ENCODE results near the gene GXYLT2.

DNA sequence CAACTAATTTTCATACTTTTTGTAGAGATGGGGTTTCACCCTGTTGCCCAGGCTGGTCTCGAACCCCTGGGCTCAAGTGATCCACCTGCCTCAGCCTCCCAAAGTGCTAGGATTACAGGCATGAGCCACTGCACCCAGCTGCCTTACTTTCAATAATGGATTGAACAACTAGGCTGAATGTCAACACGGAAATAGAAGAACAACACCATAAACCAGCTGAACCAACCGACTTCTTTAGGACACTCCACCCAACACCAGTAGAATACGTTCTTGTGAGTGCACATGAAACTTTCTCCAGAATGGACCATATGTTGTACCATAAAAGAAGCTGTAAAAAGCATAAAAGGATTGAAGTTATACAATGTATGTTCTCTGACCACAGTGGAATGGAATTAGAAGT lies 42.9 kb downstream of the GXYLT2 start:
- TF ChIP-seq, protein P1, sequence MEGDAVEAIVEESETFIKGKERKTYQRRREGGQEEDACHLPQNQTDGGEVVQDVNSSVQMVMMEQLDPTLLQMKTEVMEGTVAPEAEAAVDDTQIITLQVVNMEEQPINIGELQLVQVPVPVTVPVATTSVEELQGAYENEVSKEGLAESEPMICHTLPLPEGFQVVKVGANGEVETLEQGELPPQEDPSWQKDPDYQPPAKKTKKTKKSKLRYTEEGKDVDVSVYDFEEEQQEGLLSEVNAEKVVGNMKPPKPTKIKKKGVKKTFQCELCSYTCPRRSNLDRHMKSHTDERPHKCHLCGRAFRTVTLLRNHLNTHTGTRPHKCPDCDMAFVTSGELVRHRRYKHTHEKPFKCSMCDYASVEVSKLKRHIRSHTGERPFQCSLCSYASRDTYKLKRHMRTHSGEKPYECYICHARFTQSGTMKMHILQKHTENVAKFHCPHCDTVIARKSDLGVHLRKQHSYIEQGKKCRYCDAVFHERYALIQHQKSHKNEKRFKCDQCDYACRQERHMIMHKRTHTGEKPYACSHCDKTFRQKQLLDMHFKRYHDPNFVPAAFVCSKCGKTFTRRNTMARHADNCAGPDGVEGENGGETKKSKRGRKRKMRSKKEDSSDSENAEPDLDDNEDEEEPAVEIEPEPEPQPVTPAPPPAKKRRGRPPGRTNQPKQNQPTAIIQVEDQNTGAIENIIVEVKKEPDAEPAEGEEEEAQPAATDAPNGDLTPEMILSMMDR (IDR thresholded peaks at IDR 0.05) = no peak
- TF ChIP-seq POLR2A (IDR thresholded peaks at IDR 0.05) = no peak
